ENCODE measurements around the gene OR10H5.

Gene OR10H5

GRCh38 chr19:15850385-15850784 lies 62.9 kb downstream of the OR10H5 start:
- DNase-seq, result no peak

Measured in NCI-H748 treated with DMSO at 0.1 percent for 48 hours (cell line).